HG03045 (cell line): ENCODE data around the gene COL8A2.

Source experiments
- ATAC-seq: cut with Tn5 transposase; IDR thresholded peaks from one replicate; pipeline ENCODE4 v1.9.1; 2021; ENCODE audit warnings: mild to moderate bottlenecking, moderate library complexity; ENCODE audit not compliant: unreplicated experiment

Gene COL8A2

DNA sequence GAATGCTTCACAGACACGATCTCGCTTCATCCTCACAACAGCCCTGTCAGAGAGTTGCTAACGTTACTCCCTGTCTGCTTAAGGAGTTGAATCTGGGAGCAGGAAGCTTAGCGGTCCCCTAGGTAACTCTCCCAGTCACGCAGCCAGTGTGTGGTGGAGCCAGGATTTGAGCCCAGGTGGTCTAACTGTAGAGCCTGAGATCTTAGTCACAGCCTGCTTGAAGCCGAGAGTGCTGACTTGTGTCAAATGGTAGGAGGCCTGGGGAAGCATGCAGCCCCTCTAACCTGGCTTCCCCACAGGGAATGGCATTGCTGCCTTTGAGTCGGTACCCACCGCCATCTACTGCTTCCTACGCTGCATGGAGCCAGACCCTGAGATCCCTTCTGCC lies 32.2 kb downstream of the COL8A2 start:
- no peak for ATAC-seq

DNA sequence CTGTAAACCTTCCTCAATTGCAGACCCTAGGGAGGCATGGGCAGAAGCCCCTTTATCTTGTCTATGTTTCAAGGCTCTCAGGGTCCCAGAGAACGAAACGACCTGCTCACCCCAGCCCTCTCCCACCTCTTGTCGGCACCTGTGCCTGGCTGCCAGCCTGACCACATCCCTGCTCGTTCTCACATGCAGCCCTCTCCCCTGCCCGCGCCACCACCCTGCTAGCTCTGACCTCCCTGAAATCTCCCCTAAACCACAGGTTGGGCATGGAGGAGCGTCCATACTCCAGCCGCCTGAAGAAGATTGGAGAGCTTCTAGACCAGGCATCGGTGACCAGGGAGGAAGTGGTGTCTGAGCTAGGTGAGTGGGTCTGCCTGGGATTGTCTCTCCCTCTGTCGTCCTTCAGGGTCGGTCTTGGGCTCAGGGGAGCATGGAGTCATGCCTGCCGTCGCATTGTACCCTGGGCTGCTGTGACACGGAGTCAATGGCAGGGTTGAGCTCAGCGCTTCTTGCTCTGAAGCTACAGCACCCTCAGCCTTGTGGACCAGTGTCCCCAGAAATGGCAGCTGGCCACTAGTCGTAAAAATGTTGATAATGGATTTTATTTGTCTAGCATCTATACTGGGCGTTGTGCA lies 32.7 kb downstream of the COL8A2 start:
- no peak for ATAC-seq

DNA sequence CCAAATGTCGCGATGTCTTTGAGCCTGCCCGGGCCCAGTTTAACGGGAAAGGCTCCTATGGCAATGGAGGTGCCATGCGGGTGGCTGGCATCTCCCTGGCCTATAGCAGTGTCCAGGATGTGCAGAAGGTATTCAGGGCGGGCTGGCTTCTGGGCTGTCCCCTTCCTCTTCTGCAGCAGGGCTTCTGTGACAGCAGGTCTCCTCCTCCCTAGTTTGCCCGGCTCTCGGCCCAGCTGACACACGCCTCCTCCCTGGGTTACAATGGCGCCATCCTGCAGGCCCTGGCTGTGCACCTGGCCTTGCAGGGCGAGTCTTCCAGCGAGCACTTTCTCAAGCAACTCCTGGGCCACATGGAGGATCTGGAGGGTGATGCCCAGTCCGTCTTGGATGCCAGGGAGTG lies 33.3 kb downstream of the COL8A2 start:
- no peak for ATAC-seq

DNA sequence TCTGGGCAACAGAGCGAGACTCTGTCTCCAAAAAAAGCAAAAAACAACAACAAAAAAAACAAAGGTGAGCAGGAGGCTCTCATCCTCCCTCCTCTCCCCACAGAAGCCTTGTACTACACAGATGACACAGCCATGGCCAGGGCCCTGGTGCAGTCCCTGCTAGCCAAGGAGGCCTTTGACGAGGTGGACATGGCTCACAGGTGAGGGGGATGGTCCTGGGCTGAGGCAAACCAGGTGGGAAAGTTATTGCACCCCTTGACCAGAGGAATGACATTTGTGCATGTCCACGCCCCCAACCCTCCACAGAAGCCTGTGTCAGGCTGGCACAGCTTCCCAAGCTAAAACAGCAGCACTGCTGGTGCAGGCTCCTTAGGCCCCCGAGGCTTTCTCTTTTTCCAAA lies 33.9 kb downstream of the COL8A2 start:
- ATAC-seq, result no peak

DNA sequence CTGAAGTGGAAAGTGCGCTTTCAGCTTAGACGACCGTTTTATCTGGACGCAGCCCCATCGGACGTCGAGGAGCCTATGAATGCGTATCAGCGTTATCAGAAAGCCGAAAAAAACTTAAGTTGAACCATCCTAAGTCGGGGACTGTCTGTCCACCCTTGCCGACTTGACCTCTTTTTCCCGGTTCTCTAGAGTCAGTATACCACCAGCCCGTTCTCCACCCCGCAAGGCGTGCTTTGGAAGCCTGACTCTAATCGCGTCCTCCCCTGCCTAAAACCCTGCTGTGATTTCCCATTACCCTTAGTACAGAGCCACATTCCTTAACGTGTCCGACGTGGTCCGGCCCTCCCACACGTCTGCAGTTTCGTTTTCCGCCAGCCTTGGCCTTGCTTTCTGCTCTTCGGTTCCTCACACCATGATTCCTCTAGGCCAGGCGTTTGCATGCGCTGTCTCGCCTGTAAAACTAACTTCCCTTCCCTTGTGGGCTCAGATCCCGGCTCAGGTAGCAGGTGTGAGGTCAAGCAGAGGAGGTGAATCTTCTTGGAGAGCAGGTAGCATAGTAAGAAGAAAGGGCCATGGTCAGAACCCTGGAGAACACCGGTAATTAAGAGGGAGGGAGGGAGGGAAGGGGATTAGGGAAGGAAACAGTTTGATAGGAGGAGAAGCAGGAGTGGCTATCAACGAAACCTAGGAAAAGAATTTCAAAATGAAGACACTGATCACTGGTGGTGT lies 35.5 kb downstream of the COL8A2 start:
- no peak for ATAC-seq

DNA sequence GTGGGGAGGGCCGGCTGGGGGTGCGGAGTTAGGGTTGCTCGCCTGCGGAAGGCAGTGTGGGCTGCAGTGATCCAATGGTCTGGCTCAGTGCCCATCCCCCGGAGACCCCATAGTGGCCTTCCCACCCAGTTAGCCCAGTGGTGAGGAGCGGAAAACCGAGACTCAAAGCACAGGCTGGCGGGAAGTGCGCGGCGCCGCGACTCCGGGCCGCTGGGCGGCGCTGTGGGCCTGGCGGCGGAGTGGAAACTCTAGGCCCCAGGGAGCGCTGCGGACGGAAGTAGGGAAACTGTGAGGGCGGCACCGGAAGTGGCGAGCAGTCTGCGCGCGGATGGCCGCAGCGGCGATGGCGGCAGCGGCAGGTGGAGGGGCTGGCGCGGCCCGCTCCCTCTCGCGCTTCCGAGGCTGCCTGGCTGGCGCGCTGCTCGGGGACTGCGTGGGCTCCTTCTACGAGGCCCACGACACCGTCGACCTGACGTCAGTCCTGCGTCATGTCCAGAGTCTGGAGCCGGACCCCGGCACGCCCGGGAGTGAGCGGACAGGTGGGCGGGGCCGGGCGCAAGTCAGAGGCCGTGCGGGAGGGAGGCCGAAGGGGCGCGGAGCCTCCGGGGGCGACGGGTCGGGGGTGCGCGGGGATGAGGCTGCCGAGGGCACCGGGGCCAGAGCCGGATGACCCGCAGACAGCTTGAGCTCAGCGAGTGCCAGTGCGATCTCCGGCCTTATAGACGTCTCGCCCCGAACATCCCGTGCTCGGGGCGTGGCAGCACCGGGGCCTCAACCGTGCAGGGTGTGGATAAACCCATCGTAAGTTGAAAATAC lies 36.2 kb downstream of the COL8A2 start, which contains the start of gene ADPRS:
TSS of gene ADPRS (plus strand) at position 316 of the 816 bp plus-strand sequence. CDS start at position 329, 13 bp downstream.
- peak; percentile 78 for ATAC-seq

DNA sequence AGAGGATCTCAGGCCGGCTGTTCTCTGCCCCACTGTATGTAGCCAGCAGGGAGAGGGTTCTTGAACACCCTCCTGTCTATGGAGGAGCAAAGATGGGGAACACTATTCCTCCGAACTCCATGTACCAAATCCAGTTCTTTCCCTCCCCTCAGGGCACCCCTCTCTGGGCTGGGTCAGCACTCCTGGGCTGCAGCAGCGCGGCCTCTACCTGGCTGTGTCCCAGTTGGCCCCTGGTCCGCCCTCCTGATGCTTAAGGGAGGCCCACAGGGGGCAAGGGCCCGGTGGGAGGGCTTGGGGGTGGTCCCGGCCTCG lies 36.8 kb downstream of the COL8A2 start:
- ATAC-seq, result no peak

DNA sequence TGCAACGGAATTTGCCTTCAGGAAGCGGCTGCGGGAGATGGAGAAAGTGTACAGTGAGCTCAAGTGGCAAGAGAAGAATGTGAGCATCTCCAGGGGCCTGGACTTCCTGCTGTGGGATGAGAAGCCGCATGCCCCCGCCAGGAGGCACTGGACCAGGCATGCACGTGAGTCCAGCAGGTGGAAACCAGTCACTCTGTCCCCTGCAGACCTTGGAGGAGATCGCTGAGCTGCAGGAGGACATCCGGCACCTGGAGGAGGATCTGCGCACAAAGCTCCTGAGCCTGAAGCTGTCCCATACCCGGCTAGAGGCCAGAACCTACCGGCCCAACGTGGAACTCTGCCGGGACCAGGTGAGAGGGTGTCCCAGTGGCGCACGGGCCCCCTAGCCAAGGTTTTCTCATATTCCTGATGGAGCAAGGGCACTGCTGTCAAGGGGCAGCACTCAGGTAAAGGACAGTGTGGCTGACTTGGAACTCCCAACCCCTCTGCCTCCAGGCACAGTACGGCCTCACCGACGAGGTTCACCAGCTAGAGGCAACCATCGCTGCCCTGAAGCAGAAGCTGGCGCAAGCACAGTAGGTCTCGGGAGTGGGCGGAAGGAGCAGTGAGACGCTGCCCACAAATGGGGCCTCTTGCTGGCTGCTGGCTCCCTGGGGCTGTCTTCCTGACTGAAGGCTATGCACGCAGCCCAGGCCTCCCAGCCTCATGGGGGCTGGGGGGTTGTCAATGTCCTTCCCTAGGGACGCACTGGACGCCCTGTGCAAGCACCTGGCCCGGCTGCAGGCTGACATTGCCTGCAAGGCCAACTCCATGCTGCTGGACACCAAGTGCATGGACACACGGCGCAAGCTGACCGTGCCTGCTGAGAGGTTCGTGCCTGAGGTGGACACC lies 37.5 kb downstream of the COL8A2 start:
- no peak for ATAC-seq

DNA sequence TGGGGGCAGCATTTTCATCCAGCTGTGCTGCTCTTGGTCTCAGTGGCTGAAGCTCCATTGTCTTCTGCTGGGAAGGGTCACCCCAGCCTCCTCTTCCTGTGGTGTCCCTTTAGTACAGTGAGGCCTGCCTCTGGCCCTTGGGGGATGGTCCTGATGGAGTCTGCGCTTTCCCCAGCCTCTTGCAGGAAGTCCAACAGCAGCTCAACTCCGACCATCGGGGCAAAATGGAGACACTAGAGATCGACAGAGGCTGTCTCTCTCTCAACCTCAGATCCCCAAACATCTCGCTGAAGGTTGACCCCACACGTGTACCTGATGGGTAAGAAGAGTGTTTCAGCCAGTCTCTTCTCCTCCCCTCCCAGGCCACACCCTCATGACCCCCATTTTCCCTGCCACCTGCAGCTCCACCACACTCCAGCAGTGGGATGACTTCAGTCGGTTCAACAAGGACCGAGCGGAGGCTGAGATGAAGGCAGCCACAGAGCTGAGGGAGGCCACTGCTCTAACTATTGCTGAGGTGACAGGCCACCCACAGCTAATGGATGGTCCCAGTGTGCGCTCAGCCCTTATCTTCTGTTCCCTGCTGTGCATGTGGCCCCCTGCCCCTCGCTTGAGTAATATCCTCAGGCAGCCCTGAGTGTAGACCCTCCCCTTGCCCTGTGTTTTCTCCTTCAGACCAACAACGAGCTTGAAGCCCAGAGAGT lies 38.3 kb downstream of the COL8A2 start:
- no peak for ATAC-seq

DNA sequence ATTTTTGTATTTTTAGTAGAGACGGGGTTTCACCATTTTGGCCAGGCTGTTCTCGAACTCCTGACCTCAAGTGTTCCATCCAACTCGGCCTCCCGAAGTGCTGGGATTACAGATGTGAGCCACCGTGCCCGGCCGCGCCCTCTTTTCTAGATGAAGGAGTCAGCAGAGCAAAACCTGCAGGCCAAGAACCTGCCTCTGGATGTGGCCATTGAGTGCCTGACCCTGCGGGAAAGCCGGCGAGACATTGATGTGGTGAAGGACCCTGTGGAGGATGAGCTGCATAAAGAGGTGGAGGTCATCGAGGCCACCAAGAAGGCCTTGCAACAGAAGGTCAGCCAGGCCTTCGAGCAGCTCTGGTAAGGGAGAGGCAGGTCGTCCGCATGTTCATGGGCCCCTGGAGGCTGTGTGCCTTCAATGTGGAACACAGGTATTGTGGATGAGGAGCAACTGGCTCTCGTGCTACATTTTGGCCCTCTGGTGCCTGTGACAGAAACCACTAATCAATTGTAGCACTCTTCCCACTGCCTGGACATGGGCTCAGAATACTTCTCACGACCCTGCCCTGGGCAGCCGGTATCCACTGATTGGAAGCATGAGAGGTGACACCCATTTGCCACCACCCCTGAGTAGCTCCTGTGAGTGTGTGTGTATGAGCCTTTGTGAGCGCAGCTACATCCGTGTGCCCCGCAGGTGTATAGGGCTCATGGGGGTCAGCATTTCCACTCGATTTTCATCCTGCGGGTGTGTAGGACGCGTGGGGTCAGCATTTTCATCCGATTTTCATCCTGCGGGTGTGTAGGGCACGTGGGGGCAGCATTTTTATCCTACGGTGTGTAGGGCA lies 39.1 kb downstream of the COL8A2 start:
- no peak for ATAC-seq

DNA sequence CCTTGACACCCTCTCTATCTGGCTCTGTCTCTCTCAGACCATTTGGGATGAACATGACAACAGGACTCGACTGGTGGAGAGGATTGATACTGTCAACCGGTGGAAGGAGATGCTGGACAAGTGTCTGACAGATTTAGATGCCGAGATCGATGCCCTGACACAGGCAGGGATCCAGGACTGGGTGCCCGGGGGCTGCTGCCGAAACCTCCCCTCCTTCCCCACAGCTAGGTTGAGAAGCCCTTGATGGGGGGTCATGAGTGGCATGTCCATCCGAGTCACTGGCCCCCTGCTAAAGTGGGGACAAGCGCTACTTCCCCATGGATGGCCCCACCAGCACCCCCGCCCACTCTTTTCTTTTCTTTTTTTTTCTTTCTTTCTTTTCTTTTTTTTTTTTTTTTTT lies 39.9 kb downstream of the COL8A2 start:
- no peak for ATAC-seq

DNA sequence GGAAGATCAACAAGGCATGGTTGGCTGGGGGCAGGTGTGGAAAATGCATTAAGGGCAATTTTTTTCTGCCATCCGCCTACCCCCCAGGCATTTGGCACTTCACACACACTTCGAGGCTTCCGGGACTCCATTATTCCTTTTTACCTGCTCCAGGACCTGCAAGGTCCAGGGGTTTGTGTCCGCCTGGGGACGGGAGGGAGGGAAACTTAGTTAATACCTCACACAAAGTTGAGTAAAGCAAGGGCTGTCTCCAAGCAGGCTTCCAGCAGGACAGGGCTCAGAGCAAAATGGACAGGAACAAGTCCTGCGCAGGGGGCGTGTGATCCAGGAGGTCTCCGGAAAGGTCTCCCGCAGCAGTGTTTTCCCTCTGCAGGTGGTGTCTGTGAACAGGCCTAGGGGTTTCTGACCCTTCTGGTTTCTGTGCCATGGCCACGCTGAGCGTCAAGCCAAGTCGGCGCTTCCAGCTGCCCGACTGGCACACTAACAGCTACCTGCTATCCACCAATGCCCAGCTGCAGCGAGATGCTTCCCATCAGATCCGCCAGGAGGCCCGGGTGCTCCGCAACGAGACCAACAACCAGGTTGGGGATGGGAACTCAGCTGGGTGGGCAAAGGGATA lies 40.4 kb downstream of the COL8A2 start:
- ATAC-seq, result no peak

DNA sequence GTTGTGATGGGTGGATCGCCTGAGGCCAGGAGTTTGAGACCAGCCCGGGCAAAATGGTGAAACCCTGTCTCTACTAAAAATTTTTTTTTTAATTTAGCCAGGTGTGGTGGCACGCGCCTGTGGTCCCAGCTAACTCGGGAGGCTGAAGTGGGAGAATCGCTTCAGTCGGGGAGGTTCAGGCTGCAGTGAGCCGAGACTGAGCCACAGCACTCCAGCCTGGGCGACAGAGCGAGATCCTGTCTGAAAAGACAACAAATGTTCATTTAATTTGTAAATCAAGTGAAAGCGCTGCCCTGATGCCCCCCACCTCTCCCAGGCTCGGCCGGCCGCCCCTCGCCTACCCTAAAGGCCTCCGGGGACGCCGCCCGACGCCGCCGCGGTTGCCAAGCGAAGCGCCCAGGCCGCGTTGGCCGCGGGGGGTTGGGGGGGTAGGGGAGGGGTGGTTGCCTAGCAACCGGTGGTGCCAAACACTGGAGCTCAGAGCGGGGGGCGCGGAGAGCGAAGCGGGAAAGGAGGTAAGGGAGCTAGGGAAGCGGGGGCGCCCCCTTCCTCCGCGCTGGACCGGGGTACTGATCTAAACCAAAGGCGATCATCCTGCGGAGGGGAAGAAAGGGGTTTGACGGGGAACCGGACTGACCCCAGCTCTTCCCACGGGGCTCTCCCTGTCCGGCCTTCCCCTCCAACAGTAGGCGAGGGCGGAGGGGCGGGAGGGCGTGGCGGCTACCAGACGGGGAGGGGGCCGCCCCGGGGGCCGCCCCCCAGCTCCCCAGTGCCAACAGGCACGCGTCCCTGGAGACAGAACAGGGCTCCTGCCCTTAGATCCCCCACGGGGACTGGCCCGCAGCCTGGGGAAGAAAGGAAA lies 41.2 kb downstream of the COL8A2 start, which contains the start of gene TEKT2:
TSS of gene TEKT2 (plus strand) at position 460 of the 862 bp plus-strand sequence. CDS start 828 bp downstream, outside the sequence.
- no peak for ATAC-seq

DNA sequence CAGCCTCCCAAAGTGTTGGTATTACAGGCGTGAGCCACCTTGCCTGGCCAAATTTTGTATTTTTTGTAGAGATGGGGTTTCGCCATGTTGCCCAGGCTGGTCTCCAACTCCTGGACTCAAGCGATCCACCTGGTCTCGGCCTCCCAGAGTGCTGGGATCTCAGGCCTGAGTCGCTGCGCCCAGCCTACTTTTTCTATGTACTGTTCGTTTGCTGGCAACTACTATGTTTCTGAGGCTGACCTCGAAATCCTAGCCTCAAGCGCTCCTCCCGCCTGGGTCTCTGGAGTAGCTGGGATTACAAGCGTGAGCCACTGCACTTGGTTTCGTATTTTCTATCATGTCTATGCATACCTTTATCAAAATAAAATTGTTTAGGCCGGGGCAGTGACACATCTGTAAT lies 41.8 kb downstream of the COL8A2 start:
- ATAC-seq, result no peak

DNA sequence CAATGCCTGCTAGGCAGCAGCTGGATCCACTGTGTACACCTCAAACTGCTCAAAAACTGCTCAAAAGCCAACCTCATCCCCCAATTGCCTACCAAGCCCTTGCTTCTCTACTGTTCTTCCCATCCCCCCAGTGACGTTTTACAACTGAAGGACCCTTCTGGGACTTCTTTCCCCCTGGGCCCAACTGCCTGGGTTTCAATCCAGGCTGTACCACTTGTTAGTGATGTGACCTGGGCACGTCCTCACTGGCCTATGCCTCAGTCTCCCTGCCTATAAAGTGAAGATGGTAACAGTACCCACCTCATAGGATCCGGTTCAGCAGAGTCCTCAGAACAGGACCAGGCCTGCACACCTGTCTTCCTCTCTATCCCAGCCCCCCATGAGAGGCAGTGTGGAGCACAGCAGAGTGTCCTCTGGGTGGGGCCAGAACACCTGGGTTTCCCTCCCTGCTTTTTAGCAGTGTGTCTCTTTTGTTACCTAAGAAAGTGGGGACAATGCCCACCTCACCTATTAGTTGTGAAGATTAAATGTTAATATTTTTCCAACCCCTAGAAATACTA lies 43.0 kb downstream of the COL8A2 start:
- no peak for ATAC-seq

DNA sequence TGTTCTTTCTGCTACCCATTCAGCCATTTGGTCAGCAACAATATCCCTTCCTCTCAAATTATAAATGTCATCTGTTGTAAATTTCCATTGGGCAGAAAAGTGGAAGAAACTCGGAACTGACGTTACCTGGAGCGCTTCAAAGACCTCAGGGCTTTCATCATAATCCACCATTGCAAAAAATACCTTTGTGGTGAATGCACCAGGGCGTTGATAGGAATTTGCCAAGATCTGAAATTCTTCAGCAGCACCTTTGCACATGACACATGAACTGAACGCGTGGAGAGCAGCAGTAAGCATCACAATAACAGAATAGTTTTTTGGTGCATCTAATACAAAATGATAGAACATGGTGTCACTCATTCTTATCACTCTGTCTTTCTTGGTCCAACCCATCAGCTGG lies 44.2 kb downstream of the COL8A2 start:
- no peak for ATAC-seq

DNA sequence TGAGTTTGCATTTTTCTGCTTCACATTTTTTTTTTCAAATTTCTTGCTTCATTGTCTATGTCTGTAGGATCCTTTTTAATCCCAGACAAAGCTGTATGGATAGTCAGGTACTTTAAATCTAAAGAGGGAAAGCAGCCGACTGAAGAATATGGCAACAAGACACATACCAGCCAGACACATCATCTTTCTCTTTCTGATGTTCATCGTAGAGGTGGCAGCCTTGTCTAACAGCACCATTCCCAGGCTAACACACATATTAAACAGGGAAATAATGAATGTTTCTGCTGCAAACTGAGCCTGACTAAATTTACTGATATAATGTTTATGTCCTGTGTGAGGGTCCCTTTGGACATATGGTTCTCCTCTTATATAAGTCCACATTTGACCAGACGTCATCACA lies 44.8 kb downstream of the COL8A2 start:
- no peak for ATAC-seq
